HCT116 (cell line): ENCODE results near the gene FUT6. TPM values are rescaled to one million over a fixed set of nuclear protein-coding genes. Genes with fewer than 3 reads are reported as not detected.

Experiments used
- ATAC-seq: fragments of 200-7000 bp; cut with Tn5 transposase; 2 replicates; pipeline ENCODE4 v1.9.1; 2020; ENCODE audit warnings: mild to moderate bottlenecking, moderate library complexity
- BruUV-seq: library from RNA; stranded (reverse); fragments of 400-500 nt; replicated peaks from 2 replicates; lab custom pipeline; 2021; lab: Mats Ljungman, UMichigan
- CTCF ChIA-PET: fragments of 300-600 bp; sonication (Branson Sonifier 250); formaldehyde crosslinking; loops from one replicate; lab custom pipeline; 2021; ENCODE audit warnings: antibody characterized with exemption; lab: Charles Lee
- POLR2A ChIA-PET: fragments of 300-600, 350-600 bp; sonication (Branson Sonifier 250); formaldehyde crosslinking; loops from one replicate; lab custom pipeline; 2021; ENCODE audit warnings: antibody characterized with exemption; lab: Charles Lee
- RAD21 ChIA-PET, 2 experiments: fragments of 300-600 bp; sonication (Branson Sonifier 250); formaldehyde crosslinking; loops; one replicate each; lab custom pipeline; 2023; ENCODE audit warnings: low total read pairs in 2 of 2; ENCODE audit not compliant: uncharacterized antibody in 2 of 2, unreplicated experiment in 2 of 2, low non-redundant PET in 1 of 2; lab: Charles Lee
- DNase-seq: peaks from one replicate; pipeline ENCODE4 v3.0.0-alpha.2; 2010; ENCODE audit warnings: low read depth, low spot score
- H2AFZ ChIP-seq: fragments of 200-600 bp; shearing (Covaris generic), sonication (generic); 2 replicates; pipeline ENCODE4 v1.6.1; 2017; ENCODE audit warnings: low read depth, mixed run types, mixed read lengths, antibody characterized with exemption, low read length; ENCODE audit not compliant: poor library complexity, severe bottlenecking
- H3K27ac ChIP-seq: 2 replicates; pipeline ENCODE4 v1.5.1; 2012; ENCODE audit warnings: low read depth, low read length
- H3K27me3 ChIP-seq: fragments of 200-600 bp; sonication (generic); 2 replicates; pipeline ENCODE4 v1.6.1; 2016; ENCODE audit warnings: mixed run types, low read length, mixed read lengths; ENCODE audit not compliant: insufficient read depth
- H3K36me3 ChIP-seq, 2 experiments: fragments of 200-500 bp in 1 of 2; fragments of 200-600 bp in 1 of 2; sonication (Bioruptor generic) in 1 of 2; sonication (generic) in 1 of 2; 2 replicates each; pipeline versions ENCODE4 v1.5.1 to v1.6.1; 2014 to 2016; ENCODE audit warnings: low read length in 2 of 2, inconsistent platforms in 1 of 2, mixed read lengths in 1 of 2, mixed run types in 1 of 2; ENCODE audit not compliant: insufficient read depth in 2 of 2, control insufficient read depth in 1 of 2
- H3K4me1 ChIP-seq, 2 experiments: fragments of 200-600 bp in 1 of 2; sonication (generic) in 1 of 2; 2 replicates each; pipeline versions ENCODE4 v1.5.1 to v1.6.1; 2012 to 2017; ENCODE audit warnings: low read length in 2 of 2, inconsistent platforms in 1 of 2, mild to moderate bottlenecking in 1 of 2, mixed read lengths in 1 of 2, mixed run types in 1 of 2, moderate library complexity in 1 of 2; ENCODE audit not compliant: insufficient read depth in 2 of 2, control insufficient read depth in 1 of 2
- H3K4me2 ChIP-seq: fragments of 200-600 bp; sonication (generic); 2 replicates; pipeline ENCODE4 v1.6.1; 2017; ENCODE audit warnings: mixed run types, low read length, mixed read lengths
- H3K4me3 ChIP-seq, 2 experiments: fragments of 200-600 bp in 1 of 2; sonication (generic) in 1 of 2; replicated peaks in 1 of 2; 2 replicates each; pipeline ENCODE4 v1.5.1; 2011 to 2016; ENCODE audit warnings: low read length in 2 of 2, control low read depth in 1 of 2, low read depth in 1 of 2, mild to moderate bottlenecking in 1 of 2, mixed read lengths in 1 of 2, mixed run types in 1 of 2
- H3K79me2 ChIP-seq: fragments of 200-600 bp; sonication (generic); 2 replicates; pipeline ENCODE4 v1.6.1; 2017; ENCODE audit warnings: mild to moderate bottlenecking, mixed run types, low read length, moderate library complexity, mixed read lengths; ENCODE audit not compliant: insufficient read depth
- H3K9ac ChIP-seq: fragments of 200-600 bp; sonication (generic); 2 replicates; pipeline ENCODE4 v1.6.1; 2016; ENCODE audit warnings: low read length, mixed read lengths
- H3K9me2 ChIP-seq: fragments of 200-600 bp; sonication (generic), shearing (Covaris generic); 2 replicates; pipeline ENCODE4 v1.6.1; 2017; ENCODE audit warnings: mixed run types, mild to moderate bottlenecking, moderate library complexity; ENCODE audit not compliant: insufficient read depth
- H3K9me3 ChIP-seq, 2 experiments: fragments of 200-500 bp in 1 of 2; fragments of 200-600 bp in 1 of 2; sonication (Bioruptor generic) in 1 of 2; sonication (generic) in 1 of 2; 2 replicates each; pipeline ENCODE4 v1.6.1; 2014 to 2017; ENCODE audit warnings: low read length in 2 of 2, mixed read lengths in 2 of 2, inconsistent platforms in 1 of 2, low read depth in 1 of 2, mild to moderate bottlenecking in 1 of 2, mixed run types in 1 of 2, moderate library complexity in 1 of 2; ENCODE audit not compliant: control insufficient read depth in 1 of 2, insufficient read depth in 1 of 2
- H4K20me1 ChIP-seq: fragments of 200-600 bp; sonication (generic), shearing (Covaris generic); 2 replicates; pipeline ENCODE4 v1.6.1; 2017; ENCODE audit warnings: mixed run types, mild to moderate bottlenecking, moderate library complexity; ENCODE audit not compliant: insufficient read depth
- CTCF ChIP-seq, 3 experiments: fragments of 200-600 bp in 1 of 3; sonication (generic) in 1 of 3; IDR thresholded peaks in 2 of 3; conservative IDR thresholded peaks in 1 of 3; 2 replicates each; pipeline ENCODE4 v1.5.1; 2012 to 2017; ENCODE audit warnings: low read depth in 2 of 3, low read length in 2 of 3, antibody characterized with exemption in 1 of 3, borderline replicate concordance in 1 of 3, control low read depth in 1 of 3, mild to moderate bottlenecking in 1 of 3, mixed read lengths in 1 of 3, mixed run types in 1 of 3, moderate library complexity in 1 of 3; ENCODE audit not compliant: insufficient read depth in 1 of 3
- EGR1 ChIP-seq: IDR thresholded peaks from 2 replicates; pipeline ENCODE4 v1.6.1; 2012; ENCODE audit warnings: low read depth
- ELF1 ChIP-seq: IDR thresholded peaks from 2 replicates; pipeline ENCODE4 v1.6.1; 2012; ENCODE audit warnings: low read depth, borderline replicate concordance
- EZH2phosphoT487 ChIP-seq: fragments of 200-600 bp; IDR thresholded peaks from 2 replicates; pipeline ENCODE4 v1.6.1; 2018; ENCODE audit warnings: antibody characterized with exemption, borderline replicate concordance
- FOSL1 ChIP-seq: IDR thresholded peaks from 2 replicates; pipeline ENCODE4 v1.6.1; 2012; ENCODE audit warnings: low read depth
- JUND ChIP-seq: IDR thresholded peaks from 2 replicates; pipeline ENCODE4 v1.6.1; 2012
- MAX ChIP-seq: IDR thresholded peaks from 2 replicates; pipeline ENCODE4 v1.6.1; 2012
- POLR2AphosphoS5 ChIP-seq: IDR thresholded peaks from 2 replicates; pipeline ENCODE4 v1.6.1; 2011; ENCODE audit warnings: mild to moderate bottlenecking, low read depth, low read length, moderate library complexity
- RAD21 ChIP-seq: IDR thresholded peaks from 2 replicates; pipeline ENCODE4 v1.6.1; 2012; ENCODE audit warnings: low read depth, mild to moderate bottlenecking
- REST ChIP-seq: IDR thresholded peaks from 2 replicates; pipeline ENCODE4 v1.6.1; 2012; ENCODE audit warnings: low read depth
- SP1 ChIP-seq: IDR thresholded peaks from 2 replicates; pipeline ENCODE4 v1.6.1; 2012; ENCODE audit warnings: low read depth
- ZBTB33 ChIP-seq: IDR thresholded peaks from 2 replicates; pipeline ENCODE4 v1.6.1; 2011; ENCODE audit warnings: mild to moderate bottlenecking, low read length, moderate library complexity; ENCODE audit not compliant: insufficient replicate concordance; ENCODE audit errors: extremely low read depth
- ZFX ChIP-seq: fragments of 450-650 bp; IDR thresholded peaks from 2 replicates; pipeline ENCODE4 v1.6.1; 2017
- ZNF274 ChIP-seq: fragments of 200-500 bp; sonication (Bioruptor generic); IDR thresholded peaks from 2 replicates; pipeline ENCODE4 v1.6.1; 2014; ENCODE audit warnings: mild to moderate bottlenecking, low read depth, low read length, inconsistent platforms
- intact Hi-C: fragments of 100-400 bp; cut with micrococcal nuclease; formaldehyde crosslinking; loops from 2 replicates; pipeline ENCODE4 v1.10.0; 2022
- total RNA-seq: library from RNA; stranded (reverse); gene quantifications from one replicate; pipeline ENCODE4 v1.2.1, GENCODE V29; 2021; ENCODE audit not compliant: unreplicated experiment

The FUT6 gene
- total RNA-seq, 1 experiment from 2014 or later: not detected

GRCh38 chr19:5880196-5880595 lies 40.7 kb upstream of the FUT6 start:
- Histone ChIP-seq H3K9me3 (no peaks in the 10 kb centered on the region), H3K4me2 (peak overlapping the region; percentile 19; the same call in 1 of the 2 replicates), H3K4me1 (peaks cover 9 to 15% of the 10 kb centered on the region in 2 experiments), H2AFZ (no peak overlapping the region), H3K27ac (no peak overlapping the region), H4K20me1 (no peaks in the 10 kb centered on the region), H3K4me3 (no peak overlapping the region), H3K79me2 (no peaks in the 10 kb centered on the region), H3K9ac (no peak overlapping the region), H3K27me3 (no peaks in the 10 kb centered on the region), H3K9me2 (no peaks in the 10 kb centered on the region), H3K36me3 (no peaks in the 10 kb centered on the region)
- ATAC-seq (no peak), DNase-seq (no peak)
- BruUV-seq: no TSS peak
- intact Hi-C loops: no loop called here
- TF ChIP-seq ZBTB33: no peak
- TF ChIP-seq POLR2AphosphoS5: no peak
- no peak for TF ChIP-seq EZH2phosphoT487
- TF ChIP-seq ZFX: no peak
- TF ChIP-seq MAX: no peak
- TF ChIP-seq JUND: no peak
- TF ChIP-seq ELF1: no peak
- ChIA-PET RAD21 (no interaction called here), CTCF (no interaction called here), POLR2A (no interaction called here)

- no peaks in the 10 kb centered on the region for H3K27me3 ChIP-seq
- no peaks in the 10 kb centered on the region for H3K9me3 ChIP-seq
- no TSS peak for BruUV-seq
- H3K9me2 ChIP-seq: no peaks in the 10 kb centered on the region
- H3K9ac ChIP-seq: no peak overlapping the region
- no peaks in the 10 kb centered on the region for H3K79me2 ChIP-seq
- no peak overlapping the region for H3K27ac ChIP-seq
- ChIA-PET CTCF (no interaction called here), RAD21 (no interaction called here), POLR2A (interaction anchor here (0.8 kb wide), 1 partner anchor 9 kb away, joined by 3 read pairs; no protein-coding TSS in a partner anchor)
- no peaks in the 10 kb centered on the region for H4K20me1 ChIP-seq
- peaks cover 17 to 30% of the 10 kb centered on the region in 2 experiments for H3K4me1 ChIP-seq
- ATAC-seq (no peak), DNase-seq (no peak)
- intact Hi-C loops: no loop called here
- no peaks in the 10 kb centered on the region for H3K36me3 ChIP-seq
- no peak overlapping the region for H2AFZ ChIP-seq
- no peak overlapping the region for H3K4me3 ChIP-seq
- no peak overlapping the region for H3K4me2 ChIP-seq
- TF ChIP-seq REST (no peak), FOSL1 (no peak), CTCF (IDR thresholded peaks at IDR 0.05 in 2 of 3, conservative IDR thresholded peaks at IDR 0.05 in 1 of 3; ENCODE audit: borderline replicate concordance in 1 of 3, insufficient read depth in 1 of 3, low read depth in 2 of 3, low read length in 2 of 3) (no peak), RAD21 (no peak), ZNF274 (no peak), EGR1 (no peak), ELF1 (no peak), SP1 (no peak), POLR2AphosphoS5 (no peak)
Observed at GRCh38 chr19:5877882-5878281, 38.4 kb upstream of the FUT6 start.
